ENCODE data around the gene ARAF.
"Not testable (repeated sequence)": the region's sequence is repeated elsewhere in the genome, so short reads cannot be mapped to it uniquely, and the experiment has no call there.

Gene ARAF

DNA sequence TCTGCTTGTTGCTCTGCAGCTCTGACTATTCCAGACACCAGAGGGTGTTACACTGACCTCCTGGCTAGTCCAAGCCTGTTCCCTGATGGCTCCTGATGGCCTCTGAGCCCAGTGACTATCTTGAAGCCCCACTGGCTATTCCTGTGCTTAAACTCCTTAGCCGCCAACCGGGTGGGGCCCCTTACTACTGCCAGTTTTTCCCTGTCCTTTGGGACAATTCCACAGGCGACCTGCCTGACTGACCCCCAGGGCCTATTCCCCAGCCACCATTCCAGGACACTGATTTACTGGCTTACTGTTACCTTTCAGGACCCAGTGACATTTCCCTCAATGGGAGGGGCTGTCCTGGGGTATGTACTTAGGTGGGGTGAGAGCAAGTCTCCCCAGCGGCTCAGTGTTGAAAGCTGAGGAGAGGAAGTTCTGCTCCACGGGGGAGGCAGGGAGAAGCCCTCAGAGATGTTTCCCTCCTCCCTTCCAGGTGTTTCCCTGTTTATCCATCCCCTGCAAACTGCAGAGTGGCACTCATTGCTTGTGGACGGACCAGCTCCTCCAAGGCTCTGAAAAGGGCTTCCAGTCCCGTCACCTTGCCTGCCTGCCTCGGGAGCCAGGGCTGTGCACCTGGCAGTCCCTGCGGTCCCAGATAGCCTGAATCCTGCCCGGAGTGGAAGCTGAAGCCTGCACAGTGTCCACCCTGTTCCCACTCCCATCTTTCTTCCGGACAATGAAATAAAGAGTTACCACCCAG, 25.2 kb downstream of the ARAF start:
- DNase-seq (ENCODE audit: low read depth, low spot score) = no peak

DNA sequence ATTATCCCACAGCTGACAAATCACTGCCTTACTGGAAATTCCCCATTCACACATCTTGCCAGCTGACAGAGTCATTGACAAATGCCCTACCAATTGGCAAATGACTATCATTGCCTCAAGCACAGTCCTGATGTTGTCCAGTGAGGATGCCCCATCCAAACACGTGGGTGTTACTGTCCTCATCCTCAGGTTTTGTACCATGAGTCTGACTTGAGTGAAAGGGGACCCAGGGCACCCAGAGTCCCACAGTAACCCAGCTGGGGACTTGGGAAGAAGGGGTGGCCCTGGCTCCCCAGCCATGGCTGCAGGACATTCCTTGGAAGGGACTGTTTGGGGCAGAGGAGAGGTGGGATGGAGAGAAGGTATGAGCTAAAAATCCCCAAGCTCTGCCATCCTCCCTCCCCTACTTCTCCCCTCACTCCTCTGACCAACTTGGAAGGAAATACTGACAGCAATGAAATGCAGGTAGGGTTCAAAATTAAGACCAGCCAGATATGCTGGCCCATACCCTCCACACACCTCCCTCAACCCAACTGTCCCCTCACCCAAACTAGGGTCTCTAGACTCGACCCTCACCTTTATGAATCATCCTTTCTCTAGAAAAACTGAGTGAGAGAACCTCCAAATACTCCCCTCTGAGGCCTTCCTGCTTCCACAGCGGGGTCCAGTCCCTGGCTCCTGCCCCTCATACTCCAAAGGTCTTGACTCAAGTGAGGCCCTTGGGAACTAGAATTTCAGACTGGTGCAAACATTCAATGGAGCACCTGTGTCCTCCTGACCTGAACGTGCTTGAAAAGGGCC, 26.3 kb downstream of the ARAF start:
- no peak for DNase-seq (ENCODE audit: low read depth, low spot score)

GRCh38 chrX:47587906-47588735, 27.1 kb downstream of the ARAF start:
- no peak for DNase-seq (ENCODE audit: low read depth, low spot score)

DNA sequence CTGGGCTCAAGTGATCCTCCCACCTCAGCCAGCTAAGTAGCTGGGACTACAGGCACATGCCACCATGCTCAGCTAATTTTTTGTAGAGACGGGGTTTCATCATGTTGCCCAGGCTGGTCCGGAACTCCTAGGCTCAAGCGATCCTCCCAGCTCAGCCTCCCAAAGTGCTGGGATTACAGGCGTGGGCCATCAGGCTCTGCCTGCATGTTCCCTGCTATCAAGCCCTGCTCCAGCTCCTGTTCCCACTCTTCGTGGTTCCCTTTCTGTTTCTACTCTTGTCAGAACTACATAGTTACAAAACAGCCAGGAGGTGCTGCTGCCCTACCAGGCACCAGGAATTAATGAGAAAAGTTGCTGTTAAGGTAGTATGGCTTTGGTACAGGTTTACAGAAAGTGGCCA, 30.0 kb downstream of the ARAF start:
- DNase-seq (ENCODE audit: low read depth, low spot score) = no peak

- no peak for DNase-seq (ENCODE audit: low read depth, low spot score)
These were observed 32.5 kb downstream of the ARAF start for GRCh38 chrX:47593522-47593921.

GRCh38 chrX:47595716-47596251, 34.8 kb downstream of the ARAF start:
- no peak for DNase-seq (ENCODE audit: low read depth, low spot score)

DNA sequence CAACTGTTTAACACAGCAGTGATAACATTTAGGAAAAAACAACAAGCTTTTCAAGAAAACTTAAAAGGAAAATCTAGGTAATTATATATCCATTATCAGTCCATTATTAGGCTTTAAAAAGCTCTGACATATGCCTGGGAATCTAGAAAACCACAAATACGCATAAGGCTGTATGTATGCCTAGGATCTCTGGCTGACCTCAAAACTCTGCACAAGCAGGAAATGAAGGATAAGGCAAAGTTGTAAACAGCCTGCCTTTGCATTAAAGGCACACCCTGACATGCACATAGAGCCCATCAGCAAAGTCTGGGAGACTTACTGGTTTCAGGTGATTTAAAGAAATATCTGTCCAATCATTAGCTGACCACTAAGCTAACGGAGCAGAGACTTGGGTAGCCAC, 35.3 kb downstream of the ARAF start:
- DNase-seq (ENCODE audit: low read depth, low spot score) = no peak

- no peak for DNase-seq (ENCODE audit: low read depth, low spot score)
These were observed 36.2 kb downstream of the ARAF start for GRCh38 chrX:47597222-47597621.

DNA sequence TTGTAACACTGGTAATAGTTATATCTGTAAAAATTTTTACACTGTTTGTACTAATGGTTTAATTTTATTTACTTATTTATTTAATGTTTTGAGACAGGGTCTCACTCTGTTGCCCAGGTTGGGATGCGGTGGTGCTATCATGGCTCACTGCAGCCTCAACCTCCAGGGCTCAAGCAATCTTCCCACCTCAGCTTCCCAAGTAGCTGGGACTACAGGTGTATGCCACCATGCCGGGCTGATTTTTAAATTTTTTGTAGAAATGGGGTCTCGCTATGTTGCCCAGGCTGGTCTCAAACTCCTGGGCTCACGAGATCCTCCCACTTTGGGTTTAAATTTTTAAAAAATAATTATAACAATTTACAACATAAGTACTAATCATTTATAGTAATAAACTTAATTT, 42.1 kb downstream of the ARAF start:
- DNase-seq (ENCODE audit: low read depth, low spot score) = not testable (repeated sequence)

- DNase-seq (ENCODE audit: low read depth, low spot score) = no peak
These were observed 44.0 kb downstream of the ARAF start for GRCh38 chrX:47605024-47605423.

DNA sequence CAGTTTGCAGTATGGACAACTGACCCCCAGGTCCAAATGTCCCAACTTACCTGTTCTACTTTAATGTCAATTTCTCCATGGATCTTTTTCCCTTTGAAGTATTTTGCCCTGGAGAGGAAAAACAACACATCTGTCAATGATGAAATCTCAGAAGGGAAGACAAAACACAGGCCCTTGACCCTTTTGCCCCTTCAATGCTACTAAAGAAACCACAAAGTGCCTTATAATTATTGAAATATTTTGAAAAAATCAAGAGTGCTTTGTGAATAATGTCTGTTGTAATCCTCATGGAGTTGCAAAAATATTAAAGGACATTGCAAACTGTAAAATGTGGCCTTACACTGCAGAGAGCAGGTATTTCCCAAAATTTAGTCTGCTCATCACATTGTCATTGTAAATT, 46.1 kb downstream of the ARAF start:
- no peak for DNase-seq (ENCODE audit: low read depth, low spot score)

GRCh38 chrX:47608130-47608810, 47.3 kb downstream of the ARAF start:
- no peak for DNase-seq (ENCODE audit: low read depth, low spot score)

GRCh38 chrX:47610511-47610910, 49.5 kb downstream of the ARAF start:
- DNase-seq (ENCODE audit: low read depth, low spot score) = no peak

- no peak for DNase-seq (ENCODE audit: low read depth, low spot score)
These were observed 50.5 kb downstream of the ARAF start for GRCh38 chrX:47611489-47611888.

DNA sequence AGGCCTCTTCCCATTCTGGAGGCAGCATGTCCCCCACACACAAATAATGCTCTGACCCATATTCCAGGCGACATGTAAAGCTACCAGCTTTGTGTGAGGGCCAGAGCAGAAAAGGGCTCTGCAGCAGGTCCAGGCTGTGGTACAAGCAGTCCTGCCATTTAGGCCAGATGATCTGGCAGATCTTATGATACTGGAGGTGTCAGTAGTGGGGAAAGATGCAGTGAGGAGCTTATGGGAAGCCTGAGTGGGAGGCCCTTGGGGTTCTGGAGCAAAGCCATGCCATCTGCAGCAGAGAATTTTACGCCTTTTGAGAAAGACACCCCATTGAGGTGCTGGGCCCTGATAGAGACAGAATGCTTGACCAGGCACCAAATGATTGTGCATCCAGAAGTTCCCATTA, 50.9 kb downstream of the ARAF start:
- DNase-seq (ENCODE audit: low read depth, low spot score) = no peak

GRCh38 chrX:47612418-47612817, 51.4 kb downstream of the ARAF start:
- no peak for DNase-seq (ENCODE audit: low read depth, low spot score)

- no peak for DNase-seq (ENCODE audit: low read depth, low spot score)
These were observed 52.1 kb downstream of the ARAF start for GRCh38 chrX:47613082-47613481.

DNA sequence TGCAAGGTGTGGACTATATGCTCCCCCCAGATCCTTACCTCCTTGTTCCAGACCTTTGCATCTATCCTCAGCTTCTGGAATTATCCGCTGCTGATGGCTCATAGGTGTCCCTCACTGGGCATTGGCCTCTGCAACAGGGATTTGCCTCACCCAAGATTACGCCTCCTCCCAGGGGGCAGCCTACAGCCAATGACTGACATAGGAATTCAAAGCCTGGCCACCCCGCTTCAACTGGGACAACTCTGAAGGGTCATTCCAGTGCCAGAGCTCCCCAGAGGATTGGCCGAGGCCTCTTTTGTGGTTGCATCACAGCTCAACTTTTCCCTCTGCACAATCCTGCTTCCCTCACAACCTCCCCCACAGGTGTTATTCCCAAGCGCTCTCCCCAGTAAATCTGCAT, 53.6 kb downstream of the ARAF start:
- no peak for DNase-seq (ENCODE audit: low read depth, low spot score)

- no peak for DNase-seq (ENCODE audit: low read depth, low spot score)
These were observed 58.0 kb downstream of the ARAF start for GRCh38 chrX:47618923-47619485.

DNA sequence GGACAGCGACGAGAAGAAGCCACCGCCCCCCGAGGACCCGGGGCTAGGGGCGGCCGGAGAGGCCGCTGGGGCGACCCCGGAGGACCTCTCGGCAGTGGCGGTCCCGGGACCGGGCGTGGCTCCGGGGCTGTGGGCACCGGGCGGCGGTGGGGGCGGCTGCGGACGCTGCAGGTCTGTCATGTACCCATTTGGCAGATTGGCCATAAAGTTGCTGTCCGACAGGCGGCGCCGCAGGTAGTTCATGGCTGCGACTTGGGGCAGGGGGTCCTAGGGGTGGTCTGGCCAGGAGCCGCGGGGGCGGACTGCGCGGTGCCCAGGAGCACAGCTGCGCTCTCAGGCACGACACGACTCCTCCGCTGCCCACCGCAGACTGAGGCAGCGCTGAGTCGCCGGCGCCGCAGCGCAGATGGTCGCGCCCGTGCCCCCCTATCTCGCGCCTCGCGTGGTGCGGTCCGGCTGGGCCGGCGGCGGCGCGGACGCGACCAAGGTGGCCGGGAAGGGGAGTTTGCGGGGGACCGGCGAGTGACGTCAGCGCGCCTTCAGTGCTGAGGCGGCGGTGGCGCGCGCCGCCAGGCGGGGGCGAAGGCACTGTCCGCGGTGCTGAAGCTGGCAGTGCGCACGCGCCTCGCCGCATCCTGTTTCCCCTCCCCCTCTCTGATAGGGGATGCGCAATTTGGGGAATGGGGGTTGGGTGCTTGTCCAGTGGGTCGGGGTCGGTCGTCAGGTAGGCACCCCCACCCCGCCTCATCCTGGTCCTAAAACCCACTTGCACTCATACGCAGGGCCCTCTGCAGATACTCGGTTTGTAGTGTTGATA, 58.7 kb downstream of the ARAF start, which contains the start of gene SYN1:
Gene SYN1 (minus strand): TSS at position 372 of the 817 bp plus-strand sequence. CDS start 129 bp downstream, at position 243.
- DNase-seq (ENCODE audit: low read depth, low spot score) = peak; percentile 45

Data from activated CD4-positive, CD25-positive, alpha-beta regulatory T cell treated with anti-CD3 and anti-CD28 coated beads, Interleukin-2, amount 50 U/mL, for 16 hours (primary cell).